Measurements from ENCODE around the gene ZNF574.

GRCh38 chr19:42086188-42086736, 10.3 kb downstream of the ZNF574 start:
- TF ChIP-seq POLR2A (IDR thresholded peaks at IDR 0.05; ENCODE audit: low read depth, low read length) (no peak; the same call in 1 of the 2 replicates), TAF1 (IDR thresholded peaks at IDR 0.05; ENCODE audit: low read depth, low read length) (no peak)

Data from GM12891 (cell line).